HG03469 (cell line): ENCODE measurements around the gene SMCO1.
"Not testable (repeated sequence)": the region's sequence is repeated elsewhere in the genome, so short reads cannot be mapped to it uniquely, and the experiment has no call there.

Source experiments
- ATAC-seq: cut with Tn5 transposase; IDR thresholded peaks from one replicate; pipeline ENCODE4 v1.9.1; 2021; ENCODE audit warnings: mild to moderate bottlenecking, moderate library complexity, moderate number of reproducible peaks; ENCODE audit not compliant: unreplicated experiment

SMCO1 gene

DNA sequence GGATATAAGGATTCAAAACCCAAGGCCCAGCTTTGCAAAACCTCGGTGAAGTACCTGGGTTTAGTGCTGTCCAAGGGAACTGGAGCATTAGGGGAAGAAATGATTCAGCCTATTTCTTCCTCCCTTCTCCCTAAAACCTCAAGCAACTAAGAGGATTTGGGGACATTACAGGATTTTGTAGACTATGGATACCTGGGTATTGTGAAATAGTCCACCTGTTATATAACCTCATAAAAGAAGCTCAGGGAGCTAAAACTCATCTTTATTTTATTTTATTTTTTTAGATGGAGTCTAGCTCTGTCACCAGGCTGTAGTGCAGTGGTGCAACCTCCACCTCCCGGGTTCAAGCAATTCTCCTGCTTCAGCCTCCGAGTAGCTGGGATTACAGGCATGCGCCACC lies 8.7 kb upstream of the SMCO1 start:
- no peak for ATAC-seq

DNA sequence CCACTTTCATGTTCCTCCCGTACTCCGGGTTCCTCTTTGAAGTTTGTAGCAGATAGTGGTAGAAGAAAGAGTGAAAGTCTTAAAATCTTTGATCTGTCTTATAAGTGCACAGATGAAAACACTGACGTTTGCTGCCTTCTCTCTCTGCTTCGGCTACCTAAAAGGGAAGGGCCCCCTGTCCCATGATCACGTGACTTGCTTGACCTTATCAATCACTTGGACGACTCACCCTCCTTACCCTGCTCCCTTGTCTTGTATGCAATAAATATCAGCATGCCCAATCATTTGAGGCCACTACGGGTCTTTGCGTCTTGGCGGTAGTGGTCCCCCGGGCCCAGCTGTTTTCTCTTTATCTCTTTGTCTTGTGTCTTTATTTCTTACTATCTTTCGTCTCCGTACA lies 6.1 kb upstream of the SMCO1 start:
- ATAC-seq: not testable (repeated sequence)

DNA sequence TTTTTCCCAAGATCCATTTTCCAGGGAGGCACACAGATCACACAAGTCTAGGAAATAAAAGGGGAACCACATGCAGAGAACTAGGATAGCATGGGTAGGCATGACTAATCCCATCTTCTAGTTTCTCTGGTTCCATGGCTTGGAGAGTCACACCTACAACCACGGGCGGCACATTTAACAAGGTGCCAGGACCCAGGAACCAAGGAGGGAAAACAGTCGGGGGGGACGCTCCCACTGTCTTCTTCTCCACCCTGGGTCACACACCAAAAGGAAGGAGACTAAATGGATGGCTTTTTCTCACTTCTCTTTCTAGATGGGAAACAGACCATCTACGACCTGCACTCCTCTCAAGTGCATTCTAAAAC lies 4.6 kb upstream of the SMCO1 start:
- no peak for ATAC-seq

DNA sequence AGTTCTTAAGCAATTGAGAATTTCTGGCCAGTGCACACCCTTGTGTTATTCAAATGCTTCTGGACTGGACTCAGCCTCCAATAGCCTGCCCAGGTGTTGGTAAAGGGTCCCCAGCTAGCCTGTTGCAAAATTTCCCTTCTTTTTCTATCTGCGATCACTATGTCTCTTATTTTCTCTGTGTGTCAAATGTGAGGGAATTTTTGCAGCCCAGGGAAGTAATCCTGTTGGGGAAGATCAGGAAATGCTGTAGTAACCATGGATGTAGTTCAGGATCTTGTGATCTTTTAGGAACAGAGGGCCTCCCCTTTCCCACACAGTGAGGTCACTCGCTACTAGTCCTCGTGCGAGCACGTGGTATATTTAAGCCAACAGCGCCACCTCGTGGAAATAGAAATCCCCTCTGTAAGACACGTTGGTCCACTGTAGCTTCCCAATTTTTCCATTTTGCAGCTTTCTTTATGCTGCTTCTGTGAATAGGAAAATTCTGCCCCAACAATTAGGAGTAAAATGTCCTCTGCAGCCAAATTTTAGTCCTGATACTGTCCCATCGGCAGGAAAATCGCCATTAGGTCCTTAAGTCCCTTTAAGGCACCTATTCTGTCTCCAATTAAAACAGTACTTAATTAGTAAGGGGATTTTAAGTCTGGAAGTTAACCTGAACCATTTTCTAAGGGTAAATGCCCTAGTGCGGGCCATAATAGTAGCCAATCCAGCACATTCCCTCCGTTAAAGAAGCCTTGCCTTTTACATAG lies 4.0 kb upstream of the SMCO1 start:
- ATAC-seq: no peak

DNA sequence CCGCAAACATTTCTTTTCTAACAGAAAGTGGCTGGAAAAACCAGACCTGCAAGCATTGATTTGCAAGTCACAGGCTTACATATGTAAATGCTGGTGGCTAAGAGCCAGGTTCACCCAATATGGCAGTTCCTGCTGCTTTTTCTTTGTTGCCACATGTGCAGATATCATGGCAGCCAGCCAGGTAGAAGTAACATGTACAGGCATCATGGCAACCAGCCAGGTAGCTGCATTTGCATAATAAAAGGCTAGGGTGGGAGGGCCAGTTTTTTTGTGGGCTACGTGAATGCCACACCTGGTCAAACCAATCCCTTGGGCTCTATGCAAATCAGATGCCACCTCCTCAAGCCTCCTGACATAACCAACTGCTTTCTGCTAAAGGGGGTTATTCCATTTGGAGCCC lies 2.8 kb upstream of the SMCO1 start:
- ATAC-seq: no peak

- ATAC-seq: no peak
Observed at GRCh38 chr3:196517162-196517800, 2.1 kb upstream of the SMCO1 start.

- no peak for ATAC-seq
Observed at GRCh38 chr3:196514350-196514716, 813 bp downstream of the SMCO1 start.

DNA sequence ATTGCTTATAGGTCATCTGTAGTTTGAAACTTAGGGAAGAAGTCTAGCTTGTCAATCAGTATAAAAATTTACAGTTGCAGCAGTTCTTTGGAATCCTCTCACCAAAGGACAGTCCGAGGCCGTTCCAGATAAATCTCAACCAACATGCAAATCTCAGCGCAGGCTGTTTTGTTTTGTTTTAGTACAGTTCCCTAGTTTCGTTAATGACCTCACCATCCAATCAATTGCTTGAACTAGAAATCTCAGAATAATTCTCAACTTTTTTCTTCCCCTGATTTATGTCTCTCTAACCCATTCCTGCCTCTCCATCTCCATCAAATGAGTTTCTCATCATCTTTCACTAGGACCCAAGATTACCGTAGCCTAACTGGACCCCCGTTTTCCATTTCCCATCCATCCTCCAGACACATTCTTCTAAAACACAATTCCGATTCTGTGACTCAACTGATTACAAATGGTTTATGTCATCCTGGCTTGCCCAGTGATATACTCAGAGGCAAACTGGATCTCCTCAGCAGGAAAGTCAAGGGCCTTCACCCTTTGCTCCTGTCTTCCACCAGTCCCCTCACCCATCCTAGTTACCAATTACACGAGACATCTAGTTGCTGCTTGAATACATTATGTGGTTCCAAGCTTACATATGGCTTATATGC lies 1.3 kb downstream of the SMCO1 start:
- ATAC-seq: no peak

DNA sequence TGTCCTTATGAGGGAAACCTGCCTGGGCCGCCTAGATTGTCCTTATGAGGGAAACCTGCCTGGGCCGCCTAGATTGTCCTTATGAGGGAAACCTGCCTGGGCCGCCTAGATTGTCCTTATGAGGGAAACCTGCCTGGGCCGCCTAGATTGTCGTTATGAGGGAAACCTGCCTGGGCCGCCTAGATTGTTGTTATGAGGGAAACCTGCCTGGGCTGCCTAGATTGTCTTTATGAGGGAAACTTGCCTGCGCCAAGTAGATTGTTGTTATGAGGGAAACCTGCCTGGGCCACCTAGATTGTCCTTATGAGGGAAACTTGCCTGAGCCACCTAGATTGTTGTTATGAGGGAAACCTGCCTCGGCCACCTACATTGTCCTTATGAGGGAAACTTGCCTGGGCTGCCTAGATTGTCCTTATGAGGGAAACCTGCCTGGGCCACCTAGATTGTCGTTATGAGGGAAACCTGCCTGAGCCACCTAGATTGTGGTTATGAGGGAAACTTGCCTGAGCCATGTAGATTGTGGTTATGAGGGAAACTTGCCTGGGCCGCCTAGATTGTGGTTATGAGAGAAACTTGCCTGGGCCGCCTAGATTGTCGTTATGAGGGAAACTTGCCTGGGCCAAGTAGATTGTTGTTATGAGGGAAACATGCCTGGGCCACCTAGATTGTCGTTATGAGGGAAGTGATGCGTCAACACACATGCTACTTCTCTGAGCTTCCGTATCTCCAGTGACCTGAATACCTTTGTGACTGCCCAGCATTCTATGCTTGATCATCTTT lies 3.3 kb downstream of the SMCO1 start:
- not testable (repeated sequence) for ATAC-seq

GRCh38 chr3:196511108-196511507 lies 4.0 kb downstream of the SMCO1 start:
- ATAC-seq: not testable (repeated sequence)

GRCh38 chr3:196506687-196507086 lies 8.5 kb downstream of the SMCO1 start:
- no peak for ATAC-seq

DNA sequence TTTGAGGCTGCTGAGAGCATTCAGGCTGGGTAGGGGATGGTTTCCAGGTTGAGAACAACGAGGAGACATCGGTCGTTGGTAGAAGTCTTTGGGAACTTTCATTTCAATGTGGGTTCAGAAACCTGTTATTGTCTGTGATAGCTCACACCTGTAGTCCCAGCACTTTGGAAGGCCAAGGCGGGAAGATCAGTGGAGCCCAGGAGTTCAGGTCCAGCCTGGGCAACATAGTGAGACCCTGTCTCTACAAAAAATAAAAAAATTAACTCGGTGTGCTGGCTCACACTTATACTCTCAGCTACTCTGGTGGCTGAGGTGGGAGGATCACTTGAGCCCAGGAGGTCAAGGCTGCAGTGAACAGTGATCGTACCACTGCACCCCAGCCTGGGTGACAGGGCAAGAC lies 10.6 kb downstream of the SMCO1 start:
- no peak for ATAC-seq

- not testable (repeated sequence) for ATAC-seq
Observed at GRCh38 chr3:196504077-196504398, 11.1 kb downstream of the SMCO1 start.

- ATAC-seq: peak; percentile 76
Observed at GRCh38 chr3:196503196-196504076, 11.7 kb downstream of the SMCO1 start, which contains the start of gene RNF168. Gene RNF168, minus strand, starts transcription at chr3:196503768. Its CDS starts 595 bp downstream, at chr3:196503173.

- no peak for ATAC-seq
Observed at GRCh38 chr3:196502775-196503195, 12.4 kb downstream of the SMCO1 start.

- ATAC-seq: no peak
Observed at GRCh38 chr3:196501316-196502044, 13.7 kb downstream of the SMCO1 start.

DNA sequence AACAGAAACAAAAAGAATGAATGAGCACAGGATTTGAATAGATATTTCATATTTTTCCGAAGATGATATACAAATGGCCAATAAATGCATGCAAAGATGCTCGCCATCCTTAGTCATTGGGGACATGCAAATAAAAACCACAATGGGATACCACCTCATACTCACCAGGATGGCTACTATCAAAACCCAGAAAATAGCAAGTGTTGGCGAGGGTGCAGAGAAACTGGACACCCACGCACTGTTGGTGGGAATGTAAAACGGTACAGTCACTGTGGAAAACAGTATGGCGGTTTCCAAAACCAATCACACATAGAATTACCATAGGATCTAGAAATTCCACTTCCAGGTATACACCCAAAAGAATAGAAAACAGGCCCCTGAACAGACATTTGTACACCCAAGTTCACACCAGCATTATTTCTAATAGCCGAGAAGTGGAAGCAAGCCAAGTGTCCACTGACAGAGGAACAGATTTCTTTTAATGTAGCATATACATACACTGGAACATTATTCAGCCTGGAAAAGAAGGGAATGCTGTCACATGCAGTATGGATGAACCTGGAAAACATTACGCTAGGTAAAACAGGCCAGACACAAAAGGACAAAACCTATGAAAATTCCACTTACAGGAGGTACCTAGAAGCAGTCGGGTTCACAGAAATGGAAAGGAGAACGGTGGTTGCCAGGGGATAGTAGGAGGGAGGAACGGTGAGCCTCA lies 15.2 kb downstream of the SMCO1 start:
- ATAC-seq: no peak

DNA sequence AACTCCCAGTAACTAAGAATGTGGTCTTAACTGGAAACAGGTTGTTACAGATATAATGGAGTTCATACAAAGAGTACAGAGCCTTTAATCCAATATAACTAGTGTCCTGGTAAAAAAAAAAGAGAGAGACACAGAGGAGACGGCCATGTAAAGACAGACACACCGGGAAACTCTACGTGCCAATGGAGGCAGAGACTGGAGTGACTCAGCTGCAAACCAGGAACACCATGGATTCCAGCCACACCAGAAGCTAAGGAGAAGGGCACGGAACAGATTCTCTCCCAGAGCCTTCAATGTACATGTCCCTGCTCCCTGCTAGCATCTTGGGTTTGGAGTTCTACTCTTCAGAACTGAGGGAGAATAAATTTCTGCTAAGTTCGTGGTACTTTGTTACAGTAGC lies 16.1 kb downstream of the SMCO1 start:
- ATAC-seq: no peak

- no peak for ATAC-seq
Observed at GRCh38 chr3:196498297-196498696, 16.8 kb downstream of the SMCO1 start.
